Thoracic aorta (tissue), 2 donors: ENCODE results near the gene SMU1. TPM values are rescaled to one million over a fixed set of nuclear protein-coding genes. Genes with fewer than 3 reads are reported as not detected.

Experiments used
- ATAC-seq: fragments of 150-250 bp; one replicate; pipeline ENCODE4 v1.8.0; 2017; ENCODE audit warnings: low read depth; ENCODE audit not compliant: insufficient number of reproducible peaks, low FRiP score
- DNase-seq: peaks from one replicate; pipeline ENCODE4 v3.0.0-alpha.2; 2020; ENCODE audit warnings: low spot score
- H3K27ac ChIP-seq, 2 donors: fragments of 200-600 bp; sonication (generic); 1 replicate in 1 of 2; 2 replicates in 1 of 2; pipeline ENCODE4 v1.5.1; 2016; ENCODE audit warnings: mild to moderate bottlenecking in 2 of 2, moderate library complexity in 2 of 2
- H3K27me3 ChIP-seq: fragments of 200-600 bp; sonication (generic); replicated peaks from 2 replicates; pipeline ENCODE4 v1.6.0; 2016; ENCODE audit warnings: mild to moderate bottlenecking; ENCODE audit not compliant: insufficient read depth
- H3K36me3 ChIP-seq: fragments of 200-600 bp; sonication (generic); one replicate; pipeline ENCODE4 v1.5.1; 2016
- H3K4me1 ChIP-seq, 2 donors: fragments of 200-600 bp; sonication (generic); 1 replicate in 1 of 2; 2 replicates in 1 of 2; pipeline versions ENCODE4 v1.5.1 to v1.6.0; 2016; ENCODE audit warnings: low read depth in 2 of 2, mild to moderate bottlenecking in 1 of 2; ENCODE audit not compliant: control insufficient read depth in 1 of 2
- H3K4me3 ChIP-seq: fragments of 200-600 bp; sonication (generic); 2 replicates; pipeline ENCODE4 v1.5.1; 2016; ENCODE audit warnings: mild to moderate bottlenecking
- H3K9me3 ChIP-seq: fragments of 200-600 bp; sonication (generic); 2 replicates; pipeline ENCODE4 v1.5.1; 2016
- total RNA-seq, 2 donors: library from RNA; depleted of rRNA; stranded (reverse); fragments of >200 nt; gene quantifications; one replicate each; pipeline versions ENCODE4 v1.1.0 to v1.2.3, GENCODE V29; 2016
- TF ChIP-seq, protein P1 (sequence below): fragments of 200-600 bp; sonication (generic); IDR thresholded peaks from one replicate; pipeline ENCODE4 v1.5.1; 2019; ENCODE audit warnings: antibody characterized with exemption

SMU1 gene
- total RNA-seq, 2 donors from 2014 or later, result 14.9 to 19.0 TPM

DNA sequence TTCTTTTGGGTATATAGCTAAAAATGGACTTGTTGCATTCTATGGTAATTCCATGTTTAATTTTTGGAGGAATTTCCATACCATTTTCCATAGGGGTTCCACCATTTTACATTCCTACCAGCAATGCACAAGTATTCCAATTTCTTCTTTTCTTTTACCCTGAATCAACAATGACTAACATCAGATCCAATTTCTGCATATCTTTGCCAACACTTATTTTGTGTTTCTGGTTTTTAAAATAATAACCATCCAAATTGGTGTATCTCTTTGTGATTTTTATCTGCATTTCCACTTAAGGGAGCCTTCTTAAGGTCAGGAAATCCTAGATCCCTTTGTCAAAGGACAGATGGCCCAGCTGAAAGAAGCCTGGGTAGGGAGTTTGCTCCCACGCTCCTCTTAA lies 29.5 kb upstream of the SMU1 start:
- Histone ChIP-seq H3K36me3 (peaks cover 3% of the 10 kb centered on the region), H3K4me3 (no peak overlapping the region), H3K9me3 (no peaks in the 10 kb centered on the region), H3K27ac (peak overlapping the region; percentile 82 to 83), H3K27me3 (no peaks in the 10 kb centered on the region), H3K4me1 (peaks cover 18 to 36% of the 10 kb centered on the region in 2 donors)
- TF ChIP-seq, protein P1, sequence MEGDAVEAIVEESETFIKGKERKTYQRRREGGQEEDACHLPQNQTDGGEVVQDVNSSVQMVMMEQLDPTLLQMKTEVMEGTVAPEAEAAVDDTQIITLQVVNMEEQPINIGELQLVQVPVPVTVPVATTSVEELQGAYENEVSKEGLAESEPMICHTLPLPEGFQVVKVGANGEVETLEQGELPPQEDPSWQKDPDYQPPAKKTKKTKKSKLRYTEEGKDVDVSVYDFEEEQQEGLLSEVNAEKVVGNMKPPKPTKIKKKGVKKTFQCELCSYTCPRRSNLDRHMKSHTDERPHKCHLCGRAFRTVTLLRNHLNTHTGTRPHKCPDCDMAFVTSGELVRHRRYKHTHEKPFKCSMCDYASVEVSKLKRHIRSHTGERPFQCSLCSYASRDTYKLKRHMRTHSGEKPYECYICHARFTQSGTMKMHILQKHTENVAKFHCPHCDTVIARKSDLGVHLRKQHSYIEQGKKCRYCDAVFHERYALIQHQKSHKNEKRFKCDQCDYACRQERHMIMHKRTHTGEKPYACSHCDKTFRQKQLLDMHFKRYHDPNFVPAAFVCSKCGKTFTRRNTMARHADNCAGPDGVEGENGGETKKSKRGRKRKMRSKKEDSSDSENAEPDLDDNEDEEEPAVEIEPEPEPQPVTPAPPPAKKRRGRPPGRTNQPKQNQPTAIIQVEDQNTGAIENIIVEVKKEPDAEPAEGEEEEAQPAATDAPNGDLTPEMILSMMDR, result no peak
- DNase-seq (no peak), ATAC-seq (no peak)

DNA sequence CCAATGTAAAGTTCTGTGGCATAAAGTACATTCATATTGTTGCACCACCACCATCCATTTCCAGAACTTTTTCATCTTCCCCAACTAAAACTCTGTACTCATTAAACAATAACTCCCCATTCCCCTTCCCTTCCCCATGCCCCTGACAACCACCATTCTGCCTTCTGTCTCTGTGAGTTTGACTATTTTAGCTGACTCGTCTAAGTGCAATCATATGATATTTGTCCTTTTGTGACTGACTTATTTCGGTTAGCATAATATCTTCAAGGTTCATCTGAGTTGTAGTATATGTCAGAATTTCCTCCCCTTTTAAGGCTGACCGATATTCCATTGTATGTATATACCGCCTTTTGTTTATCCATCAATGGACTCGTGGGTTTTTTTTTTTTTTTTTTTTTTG lies 29.0 kb upstream of the SMU1 start:
- ATAC-seq, result no peak
- H3K27me3 ChIP-seq, result no peaks in the 10 kb centered on the region
- TF ChIP-seq, protein P1, result no peak
- no peak for DNase-seq
- no peak overlapping the region for H3K27ac ChIP-seq
- no peak overlapping the region for H3K4me3 ChIP-seq
- H3K9me3 ChIP-seq, result no peaks in the 10 kb centered on the region
- H3K36me3 ChIP-seq, result no peaks in the 10 kb centered on the region
- peaks cover 18 to 37% of the 10 kb centered on the region in 2 donors for H3K4me1 ChIP-seq

DNA sequence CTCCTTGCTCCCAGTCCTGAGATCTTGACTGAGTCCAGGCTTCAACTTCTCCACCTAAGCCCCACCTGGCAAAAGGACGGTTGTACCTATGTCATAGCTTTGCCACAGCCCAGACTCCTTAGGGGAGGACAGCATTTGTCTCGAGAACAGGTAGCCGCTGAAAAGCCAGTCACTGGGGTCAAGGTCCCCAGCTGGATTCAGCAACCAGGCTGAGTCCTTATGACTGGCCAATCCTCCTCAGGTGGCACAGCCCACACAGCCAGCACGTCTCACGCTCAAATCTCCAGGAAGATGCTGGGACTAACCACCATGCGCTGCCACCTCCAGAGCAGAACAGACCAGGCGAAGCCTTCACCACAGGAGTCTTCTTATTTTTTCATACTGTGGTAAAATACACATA lies 27.9 kb upstream of the SMU1 start:
- Histone ChIP-seq H3K27ac (no peak overlapping the region), H3K4me1 (peaks cover 18 to 37% of the 10 kb centered on the region in 2 donors), H3K9me3 (no peaks in the 10 kb centered on the region), H3K27me3 (no peaks in the 10 kb centered on the region), H3K36me3 (no peaks in the 10 kb centered on the region), H3K4me3 (no peak overlapping the region)
- ATAC-seq, result no peak
- TF ChIP-seq, protein P1, result no peak
- no peak for DNase-seq

DNA sequence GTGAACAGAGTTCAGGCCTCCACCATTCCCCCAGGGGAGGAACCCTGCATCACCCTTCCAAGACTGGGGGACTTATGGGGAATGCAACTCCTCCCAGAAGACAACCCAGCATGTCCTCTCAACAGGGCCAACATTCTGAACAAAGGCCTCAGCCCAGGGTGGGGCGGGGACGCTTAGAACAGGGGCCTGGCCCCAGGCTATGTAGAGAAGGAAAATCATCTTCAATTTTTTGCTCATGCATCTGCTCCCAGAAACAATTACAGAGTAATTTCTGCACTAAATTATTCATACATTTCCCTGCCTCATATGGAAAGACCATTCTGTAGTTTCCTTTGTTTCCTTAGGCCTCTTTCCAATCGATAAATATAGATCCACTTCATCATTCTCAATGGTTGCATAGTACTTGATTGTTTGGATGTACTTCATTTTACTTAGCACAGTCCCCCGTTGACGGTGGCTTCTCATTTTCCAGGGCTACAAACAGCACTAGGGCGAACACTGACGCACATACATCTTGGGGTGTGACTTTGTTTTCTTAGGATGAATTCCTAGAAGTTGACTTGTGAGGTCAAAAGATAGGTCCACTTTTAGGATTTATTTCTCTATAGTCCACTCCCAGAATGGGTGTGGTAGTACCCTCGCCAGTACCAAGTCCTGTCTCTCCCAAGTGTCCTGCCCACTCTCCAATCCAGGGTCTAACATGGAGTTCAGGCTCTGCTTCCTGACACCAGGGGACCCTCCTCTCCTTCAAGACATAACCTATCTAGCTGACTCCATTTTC lies 27.2 kb upstream of the SMU1 start:
- Histone ChIP-seq H3K4me3 (no peak overlapping the region), H3K4me1 (peaks cover 18 to 37% of the 10 kb centered on the region in 2 donors), H3K9me3 (no peaks in the 10 kb centered on the region), H3K27me3 (no peaks in the 10 kb centered on the region), H3K36me3 (no peaks in the 10 kb centered on the region), H3K27ac (peak overlapping the region in 1 of 2 donors; percentile 10)
- no peak for DNase-seq
- TF ChIP-seq, protein P1, result no peak
- ATAC-seq, result no peak

DNA sequence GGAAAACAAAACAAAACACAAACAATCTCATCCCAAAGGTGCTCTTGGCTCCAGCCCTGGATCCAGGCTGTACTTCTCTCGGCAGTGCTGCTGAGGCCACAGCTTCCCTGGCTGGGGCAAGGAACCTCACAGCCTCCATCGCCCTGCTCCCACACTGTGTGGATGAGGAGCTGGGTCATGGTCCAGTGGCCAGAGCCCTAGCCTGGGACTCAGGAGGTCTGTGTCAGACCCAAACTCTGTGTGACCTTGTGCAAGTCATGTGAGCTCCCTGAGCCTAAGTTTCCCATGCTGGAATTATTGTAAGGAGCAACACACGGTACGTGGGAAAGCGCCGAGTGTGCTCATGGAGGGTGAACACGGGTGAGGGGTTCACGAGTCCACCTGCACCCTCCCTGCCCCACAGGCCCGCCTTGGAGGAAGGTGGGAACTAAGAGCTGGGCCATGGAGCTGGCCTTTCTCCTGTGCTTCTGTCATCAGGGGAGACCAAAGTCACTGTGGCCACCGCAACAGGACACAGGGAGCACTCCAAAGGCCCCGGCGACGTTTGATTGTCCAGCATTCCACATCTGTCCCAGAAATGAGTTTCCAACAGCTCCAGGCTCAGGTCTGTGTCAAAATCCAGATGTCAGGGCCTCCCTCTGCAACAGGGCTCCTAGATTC lies 26.2 kb upstream of the SMU1 start:
- Histone ChIP-seq H3K27me3 (no peaks in the 10 kb centered on the region), H3K9me3 (no peaks in the 10 kb centered on the region), H3K4me1 (peaks cover 15 to 32% of the 10 kb centered on the region in 2 donors), H3K27ac (peak overlapping the region; percentile 41 to 65), H3K4me3 (no peak overlapping the region), H3K36me3 (no peaks in the 10 kb centered on the region)
- no peak for ATAC-seq
- DNase-seq, result no peak
- TF ChIP-seq, protein P1, result no peak
